ENCODE measurements around the gene SLC38A7. TPM values are rescaled to one million over a fixed set of nuclear protein-coding genes. Genes with fewer than 3 reads are reported as not detected.
A peak's percentile ranks its signal among the peaks of the same experiment; 100 is the strongest.

The SLC38A7 gene
- total and polyA plus RNA-seq, 2 of the 13 experiments (the other 11 are each of a cell fraction or from before 2014, with no cell fraction given) = 13.2 to 14.1 TPM

GRCh38 chr16:58733671-58734458 lies 49.3 kb upstream of the SLC38A7 start, which contains the start of gene GOT2 (continued):
- TF ChIP-seq ZNF883 (CRISPR knock-in tag; IDR thresholded peaks at IDR 0.05; ENCODE audit: not compliant biosample characterization) (peak; percentile 44), CEBPB (IDR thresholded peaks at IDR 0.05; ENCODE audit: borderline replicate concordance, low read depth, low read length) (no peak), SOX5 (CRISPR knock-in tag; IDR thresholded peaks at IDR 0.05; ENCODE audit: borderline replicate concordance) (peak; percentile 66), GPBP1L1 (CRISPR knock-in tag; IDR thresholded peaks at IDR 0.05) (no peak), KLF12 (CRISPR knock-in tag; IDR thresholded peaks at IDR 0.05; ENCODE audit: borderline replicate concordance) (peak; percentile 96), DR1 (CRISPR knock-in tag; IDR thresholded peaks at IDR 0.05) (peak; percentile 81), CHD2 (IDR thresholded peaks at IDR 0.05; ENCODE audit: low read depth, low read length) (no peak; the same call in 1 of the 2 replicates), ZNF816 (CRISPR knock-in tag; IDR thresholded peaks at IDR 0.05; ENCODE audit: borderline replicate concordance) (peak; percentile 89; the same call in 1 of the 2 replicates), BCL3 (CRISPR knock-in tag; IDR thresholded peaks at IDR 0.05) (peak; percentile 92), ATF7 (IDR thresholded peaks at IDR 0.05) (no peak), ATF7 (CRISPR knock-in tag; IDR thresholded peaks at IDR 0.05) (no peak; the same call in 1 of the 2 replicates), ZNF20 (CRISPR knock-in tag; IDR thresholded peaks at IDR 0.05) (0 out of 2 replicates have a peak, but pooled peaks have one; percentile 31), ZSCAN21 (CRISPR knock-in tag; IDR thresholded peaks at IDR 0.05; ENCODE audit: borderline replicate concordance) (peak; percentile 98), HOMEZ (CRISPR knock-in tag; IDR thresholded peaks at IDR 0.05; ENCODE audit: low read depth) (peak; percentile 95), JUND (CRISPR knock-in tag; IDR thresholded peaks at IDR 0.05) (peak; percentile 78), ETV5 (CRISPR knock-in tag; IDR thresholded peaks at IDR 0.05; ENCODE audit: borderline replicate concordance) (peak; percentile 83), FOXC1 (CRISPR knock-in tag; IDR thresholded peaks at IDR 0.05; ENCODE audit: borderline replicate concordance) (peak; percentile 91), GFI1 (CRISPR knock-in tag; IDR thresholded peaks at IDR 0.05; ENCODE audit: borderline replicate concordance) (peak; percentile 87), ZBTB20 (CRISPR knock-in tag; IDR thresholded peaks at IDR 0.05; ENCODE audit: borderline replicate concordance, low read depth) (no peak; the same call in 1 of the 2 replicates), DBP (CRISPR knock-in tag; IDR thresholded peaks at IDR 0.05; ENCODE audit: not compliant biosample characterization) (peak; percentile 62), ATAD3A (CRISPR knock-in tag; IDR thresholded peaks at IDR 0.05) (no peak; the same call in 1 of the 2 replicates), CBFB (CRISPR knock-in tag; IDR thresholded peaks at IDR 0.05) (peak; percentile 95; the same call in 1 of the 2 replicates), ZNF350 (CRISPR knock-in tag; IDR thresholded peaks at IDR 0.05; ENCODE audit: borderline replicate concordance, low read depth) (peak; percentile 98), ZNF180 (CRISPR knock-in tag; IDR thresholded peaks at IDR 0.05; ENCODE audit: borderline replicate concordance, low read depth) (peak; percentile 94; the same call in 1 of the 2 replicates), GTF3A (CRISPR knock-in tag; conservative IDR thresholded peaks at IDR 0.05) (peak; percentile 24; the same call in 1 of the 2 replicates)

Data from HepG2 (cell line).